Spleen (tissue), 11 donors: ENCODE measurements around the gene NEURL1. TPM values are rescaled to one million over a fixed set of nuclear protein-coding genes. Genes with fewer than 3 reads are reported as not detected.
"Not testable (repeated sequence)": the region's sequence is repeated elsewhere in the genome, so short reads cannot be mapped to it uniquely, and the experiment has no call there.

ENCODE experiments used
- DNase-seq: peaks from one replicate; pipeline ENCODE4 v3.0.0-alpha.2; 2020
- H3K27ac ChIP-seq, 8 donors: fragments of 200-600 bp; sonication (generic) in 7 of 8; 1 replicate in 4 of 8; 2 replicates in 4 of 8; pipeline versions ENCODE4 v1.5.0 to v1.8.0; 2016 to 2021; ENCODE audit warnings: inconsistent platforms in 4 of 8, mild to moderate bottlenecking in 4 of 8, moderate library complexity in 1 of 8
- H3K27me3 ChIP-seq, 7 donors: fragments of 200-600 bp; sonication (generic) in 6 of 7; replicated peaks in 1 of 7; 1 replicate in 4 of 7; 2 replicates in 3 of 7; pipeline versions ENCODE4 v1.5.0 to v1.8.0; 2016 to 2021; ENCODE audit warnings: inconsistent platforms in 3 of 7, mild to moderate bottlenecking in 1 of 7
- H3K36me3 ChIP-seq, 6 donors: fragments of 200-600 bp; sonication (generic) in 5 of 6; 1 replicate in 4 of 6; 2 replicates in 2 of 6; pipeline versions ENCODE4 v1.5.0 to v1.8.0; 2016 to 2021; ENCODE audit warnings: inconsistent platforms in 2 of 6
- H3K4me1 ChIP-seq, 6 donors: fragments of 200-600 bp; sonication (generic) in 5 of 6; 1 replicate in 3 of 6; 2 replicates in 3 of 6; pipeline versions ENCODE4 v1.5.0 to v1.8.0; 2016 to 2021; ENCODE audit warnings: inconsistent platforms in 3 of 6
- H3K4me3 ChIP-seq, 8 donors: fragments of 200-600 bp; sonication (generic) in 7 of 8; 1 replicate in 4 of 8; 2 replicates in 4 of 8; pipeline versions ENCODE4 v1.5.0 to v1.8.0; 2016 to 2021; ENCODE audit warnings: inconsistent platforms in 4 of 8, mild to moderate bottlenecking in 4 of 8, moderate library complexity in 2 of 8
- H3K9me3 ChIP-seq, 8 donors: fragments of 200-600 bp; sonication (generic) in 7 of 8; 1 replicate in 4 of 8; 2 replicates in 4 of 8; pipeline versions ENCODE4 v1.5.0 to v1.8.0; 2016 to 2021; ENCODE audit warnings: inconsistent platforms in 4 of 8
- POLR2A ChIP-seq, 3 donors: fragments of 450-650 bp; IDR thresholded peaks; one replicate each; pipeline ENCODE4 v1.5.1; 2017; ENCODE audit warnings: antibody characterized with exemption in 3 of 3, mild to moderate bottlenecking in 1 of 3
- POLR2AphosphoS5 ChIP-seq, 3 donors: sonication (generic); formaldehyde crosslinking; IDR thresholded peaks; one replicate each; pipeline ENCODE4 v1.5.1; 2017; ENCODE audit warnings: antibody characterized with exemption in 3 of 3
- WGBS, 5 donors: extraction: QIAGEN DNeasy Blood & Tissue Kit in 3 of 5; methylation state at CpG; one replicate each; pipeline versions ENCODE4 v1.1.5 to v1.1.7; 2013 to 2018; 5-methylcytosine and 5-hydroxymethylcytosine counted together
- intact Hi-C: fragments of 100-400 bp; cut with DNase I; formaldehyde crosslinking; loops from one replicate; pipeline ENCODE4 v1.15.0; 2023; ENCODE audit warnings: low total_unique reads
- polyA plus RNA-seq, 3 donors: library from polyadenylated mRNA; stranded (reverse); fragments of 200-250 nt; gene quantifications; one replicate each; pipeline ENCODE4 v1.2.1, GENCODE V29; 2013
- total RNA-seq, 7 donors: library from RNA; depleted of rRNA in 3 of 7; stranded (reverse); fragments of >200 nt in 3 of 7; fragmentation: NEBNext Ultra II Directional in 4 of 7; extraction: Animal tissue kit (Norgen Biotek cat#: 25700) in 4 of 7; gene quantifications; one replicate each; pipeline versions ENCODE4 v1.1.0 to v1.2.1, GENCODE V29; 2016 to 2021
- TF ChIP-seq, protein P1 (sequence below), 11 experiments: fragments of 200-600 bp in 7 of 11; fragments of 450-650 bp in 4 of 11; sonication (generic) in 4 of 11; IDR thresholded peaks in 8 of 11; conservative IDR thresholded peaks in 3 of 11; 1 replicate in 7 of 11; 2 replicates in 4 of 11; pipeline versions ENCODE4 v1.4.0 to v1.8.0; 2016 to 2021; ENCODE audit warnings: antibody characterized with exemption in 11 of 11, inconsistent platforms in 4 of 11, mild to moderate bottlenecking in 1 of 11
- donor health status: healthy with polysubstance abuse.
- donor health status: DM: no; HTN: no; CAD: no; lungs with moderate emphysema.
- donor health status: DM: no; HTN: no; CAD: no.
- donor health status: Bipolar disorder and iron deficiency.
- donor health status: healthy.
- donor health status: DM: no; HTN: no; CAD: no.
- donor health status: DM: yes; HTN: yes; CAD: no.

Gene NEURL1
- total and polyA plus RNA-seq, 10 donors = 0.43 to 3.6 (median 2.3) TPM

DNA sequence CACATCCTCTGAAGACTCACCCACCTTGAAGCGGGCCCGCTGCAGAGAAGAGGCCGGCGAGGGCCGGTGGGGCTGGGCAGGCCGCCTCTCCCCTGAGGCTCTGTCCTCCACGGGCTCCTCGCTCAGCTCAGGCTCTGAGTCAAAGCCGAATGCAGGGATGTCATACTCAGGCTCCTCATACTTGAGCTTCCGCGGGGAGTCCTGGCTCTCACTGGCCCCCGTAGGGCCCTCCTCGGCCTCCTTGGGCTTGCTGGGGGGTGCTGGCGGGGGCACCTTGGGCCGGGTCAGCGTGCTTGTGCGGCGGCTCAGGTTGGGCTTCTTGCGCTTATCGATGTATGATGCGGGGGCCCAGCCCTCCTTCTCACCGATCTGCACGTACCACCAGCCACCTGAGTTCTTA, 109.9 kb downstream of the NEURL1 start:
- Histone ChIP-seq H3K36me3 (peaks cover 0 to 68% (median 21%) of the 10 kb centered on the region in 6 donors), H3K27me3 (no peaks in the 10 kb centered on the region), H3K4me1 (peaks cover 0 to 10% (median 4%) of the 10 kb centered on the region in 6 donors), H3K9me3 (no peaks in the 10 kb centered on the region), H3K4me3 (no peak overlapping the region), H3K27ac (no peak overlapping the region)
- 93 to 97% (median 96%) methylated on average over 12 to 23 of the region's 23 CpGs for WGBS, 5 donors
- TF ChIP-seq POLR2AphosphoS5 (IDR thresholded peaks at IDR 0.05) (no peak), POLR2A (IDR thresholded peaks at IDR 0.05) (no peak)
- TF ChIP-seq, protein P1, sequence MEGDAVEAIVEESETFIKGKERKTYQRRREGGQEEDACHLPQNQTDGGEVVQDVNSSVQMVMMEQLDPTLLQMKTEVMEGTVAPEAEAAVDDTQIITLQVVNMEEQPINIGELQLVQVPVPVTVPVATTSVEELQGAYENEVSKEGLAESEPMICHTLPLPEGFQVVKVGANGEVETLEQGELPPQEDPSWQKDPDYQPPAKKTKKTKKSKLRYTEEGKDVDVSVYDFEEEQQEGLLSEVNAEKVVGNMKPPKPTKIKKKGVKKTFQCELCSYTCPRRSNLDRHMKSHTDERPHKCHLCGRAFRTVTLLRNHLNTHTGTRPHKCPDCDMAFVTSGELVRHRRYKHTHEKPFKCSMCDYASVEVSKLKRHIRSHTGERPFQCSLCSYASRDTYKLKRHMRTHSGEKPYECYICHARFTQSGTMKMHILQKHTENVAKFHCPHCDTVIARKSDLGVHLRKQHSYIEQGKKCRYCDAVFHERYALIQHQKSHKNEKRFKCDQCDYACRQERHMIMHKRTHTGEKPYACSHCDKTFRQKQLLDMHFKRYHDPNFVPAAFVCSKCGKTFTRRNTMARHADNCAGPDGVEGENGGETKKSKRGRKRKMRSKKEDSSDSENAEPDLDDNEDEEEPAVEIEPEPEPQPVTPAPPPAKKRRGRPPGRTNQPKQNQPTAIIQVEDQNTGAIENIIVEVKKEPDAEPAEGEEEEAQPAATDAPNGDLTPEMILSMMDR (IDR thresholded peaks at IDR 0.05 in 8 of 11, conservative IDR thresholded peaks at IDR 0.05 in 3 of 11) = no peak
- DNase-seq = no peak
- intact Hi-C loops = no loop called here

DNA sequence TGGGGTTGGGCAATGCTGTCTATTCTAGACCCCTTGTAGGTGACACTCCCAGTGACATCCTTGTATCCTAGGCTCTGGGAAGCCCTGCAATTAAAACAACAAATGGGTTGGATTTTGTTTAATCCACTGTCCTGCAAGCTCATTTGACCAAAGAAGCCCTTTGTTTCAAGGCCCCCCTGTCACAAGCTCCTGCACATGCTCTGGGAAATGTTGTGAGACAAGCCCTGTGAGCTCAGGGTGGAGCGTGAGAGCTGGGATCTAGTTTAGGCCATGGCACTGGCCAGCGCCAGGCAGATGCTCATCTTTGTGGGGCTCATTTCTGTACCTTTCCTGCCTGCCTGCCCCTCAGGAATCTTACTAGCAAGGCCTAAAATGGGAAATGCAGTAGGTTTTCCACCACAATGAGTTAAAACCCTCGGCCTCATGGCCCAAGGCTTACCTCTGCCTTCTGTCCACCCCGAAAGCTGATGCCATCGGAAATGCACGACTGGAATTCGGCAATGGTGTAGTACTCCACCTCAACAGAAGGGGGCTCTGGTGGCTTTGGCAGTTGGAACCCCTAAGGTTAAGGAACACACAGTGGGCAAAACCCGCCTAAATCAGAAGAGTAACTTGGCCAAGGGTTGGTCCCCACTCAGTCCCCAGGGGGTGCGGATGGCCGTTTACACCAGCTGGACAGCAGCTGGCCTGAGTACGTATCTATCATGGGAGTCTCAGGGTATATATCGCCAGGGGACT, 112.0 kb downstream of the NEURL1 start:
- peaks cover 0 to 76% (median 23%) of the 10 kb centered on the region in 6 donors for H3K36me3 ChIP-seq
- WGBS, 5 donors = 79 to 82% (median 80%) methylated on average over 8 to 12 of the region's 12 CpGs
- H3K4me3 ChIP-seq = no peak overlapping the region
- no peaks in the 10 kb centered on the region for H3K27me3 ChIP-seq
- no peak for DNase-seq
- H3K27ac ChIP-seq = no peak overlapping the region
- peaks cover 0 to 3% (median 0%) of the 10 kb centered on the region in 6 donors for H3K4me1 ChIP-seq
- intact Hi-C loops = no loop called here
- H3K9me3 ChIP-seq = no peaks in the 10 kb centered on the region
- TF ChIP-seq, protein P1 (IDR thresholded peaks at IDR 0.05 in 8 of 11, conservative IDR thresholded peaks at IDR 0.05 in 3 of 11) = peak; percentile 56 to 78 (median 64)
- no peak for TF ChIP-seq POLR2A (IDR thresholded peaks at IDR 0.05)

DNA sequence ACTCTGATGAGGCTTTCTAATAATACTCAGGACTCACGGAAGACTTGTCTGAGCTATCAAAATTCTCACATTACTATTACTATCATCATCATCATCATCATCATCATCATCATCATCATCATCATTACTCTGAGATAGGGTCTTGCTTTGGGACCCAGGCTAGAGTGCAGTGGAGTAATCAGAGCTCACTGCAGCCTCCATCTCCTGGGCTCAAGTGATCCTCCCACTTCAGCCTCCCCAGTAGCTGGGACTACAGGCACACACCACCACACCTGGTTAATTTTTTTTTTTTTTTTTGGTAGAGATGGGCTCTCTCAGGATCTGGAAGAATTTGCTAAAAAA, 112.6 kb downstream of the NEURL1 start:
- H3K4me3 ChIP-seq, intact Hi-C loops, H3K9me3 ChIP-seq, H3K4me1 ChIP-seq, H3K27me3 ChIP-seq, H3K27ac ChIP-seq, DNase-seq: not testable (repeated sequence)
- peaks cover 0 to 77% (median 23%) of the 10 kb centered on the region in 6 donors for H3K36me3 ChIP-seq
- 80 to 90% (median 86%) methylated on average over 1 of the region's 1 CpG for whole genome bisulfite sequencing, 5 donors

DNA sequence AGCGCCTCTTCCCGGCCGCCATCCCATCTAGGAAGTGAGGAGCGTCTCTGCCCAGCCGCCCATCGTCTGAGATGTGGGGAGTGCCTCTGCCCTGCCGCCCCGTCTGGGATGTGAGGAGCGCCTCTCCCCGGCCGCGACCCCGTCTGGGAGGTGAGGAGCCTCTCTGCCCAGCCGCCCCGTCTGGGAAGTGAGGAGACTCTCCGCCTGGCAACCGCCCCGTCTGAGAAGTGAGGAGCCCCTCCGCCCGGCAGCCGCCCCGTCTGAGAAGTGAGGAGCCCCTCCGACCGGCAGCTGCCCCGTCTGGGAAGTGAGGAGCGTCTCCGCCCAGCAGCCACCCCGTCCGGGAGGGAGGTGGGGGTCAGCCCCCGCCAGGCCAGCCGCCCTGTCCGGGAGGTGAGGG, 113.5 kb downstream of the NEURL1 start:
- DNase-seq = not testable (repeated sequence)

DNA sequence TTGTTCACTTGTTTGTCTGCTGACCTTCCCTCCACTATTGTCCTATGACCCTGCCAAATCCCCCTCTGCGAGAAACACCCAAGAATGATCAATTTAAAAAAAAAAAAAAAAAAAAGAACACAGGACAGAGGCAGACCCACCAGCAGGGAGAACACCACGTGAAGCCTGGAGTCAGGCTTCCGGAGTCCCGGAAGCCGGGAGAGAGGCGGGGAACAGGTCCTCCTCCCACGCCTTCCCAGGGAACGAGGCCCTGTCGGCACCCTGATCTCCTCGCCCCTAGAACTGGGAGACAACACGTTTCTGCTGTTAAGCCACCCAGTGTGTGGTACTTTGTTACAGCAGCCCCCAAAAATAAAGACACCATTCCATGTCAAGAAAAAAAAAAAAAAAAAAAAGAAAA, 114.6 kb downstream of the NEURL1 start:
- Histone ChIP-seq H3K36me3 (peaks cover 0 to 77% (median 28%) of the 10 kb centered on the region in 6 donors), H3K4me1 (peaks cover 0 to 11% (median 0%) of the 10 kb centered on the region in 6 donors), H3K27ac (peak overlapping the region in 2 of 8 donors; percentile 26 to 28)
- H3K4me3 ChIP-seq, H3K9me3 ChIP-seq, intact Hi-C loops, DNase-seq, H3K27me3 ChIP-seq: not testable (repeated sequence)
- WGBS, 5 donors = 81 to 87% (median 83%) methylated on average over 8 to 11 of the region's 11 CpGs

More for the DNA sequence above, 113.5 kb downstream of the NEURL1 start:
- H3K9me3 ChIP-seq, intact Hi-C loops, H3K4me1 ChIP-seq, H3K27me3 ChIP-seq, H3K4me3 ChIP-seq: not testable (repeated sequence)
- Histone ChIP-seq H3K27ac (peak overlapping the region in 3 of 8 donors; percentile 11 to 51 (median 42)), H3K36me3 (peaks cover 0 to 77% (median 25%) of the 10 kb centered on the region in 6 donors)
- 80 to 95% (median 92%) methylated on average over 2 to 29 of the region's 32 CpGs for WGBS, 5 donors
